GM12878 (cell line): Measurements from ENCODE around the gene STAT4.

ENCODE experiments used
- ATF3 ChIP-seq: IDR thresholded peaks from 2 replicates; pipeline ENCODE4 v1.6.1; 2011; ENCODE audit warnings: low read depth, mild to moderate bottlenecking, low read length, moderate library complexity, borderline replicate concordance; ENCODE audit errors: extremely low read depth
- DPF2 ChIP-seq: fragments of 450-650 bp; IDR thresholded peaks from 2 replicates; pipeline ENCODE4 v1.6.1; 2017; ENCODE audit warnings: mild to moderate bottlenecking
- EP300 ChIP-seq, 2 experiments: fragments of 150-350 bp in 1 of 2; IDR thresholded peaks; 2 replicates each; pipeline ENCODE4 v1.6.1; 2011 to 2012; ENCODE audit warnings: low read depth in 2 of 2, low read length in 2 of 2, borderline replicate concordance in 1 of 2, improper control_type of control experiment in 1 of 2, inconsistent platforms in 1 of 2; ENCODE audit not compliant: control insufficient read depth in 1 of 2
- IRF4 ChIP-seq: IDR thresholded peaks from 2 replicates; pipeline ENCODE4 v1.6.1; 2011; ENCODE audit warnings: low read depth, low read length
- NR2C2 ChIP-seq: IDR thresholded peaks from 2 replicates; pipeline ENCODE4 v1.6.1; 2011; ENCODE audit warnings: borderline replicate concordance, low read depth; ENCODE audit not compliant: control insufficient read depth, insufficient read length
- POLR2AphosphoS5 ChIP-seq: IDR thresholded peaks from 2 replicates; pipeline ENCODE4 v1.6.1; 2011; ENCODE audit warnings: mild to moderate bottlenecking, low read length, inconsistent platforms
- SRF ChIP-seq, 2 experiments: IDR thresholded peaks; 2 replicates each; pipeline ENCODE4 v1.6.1; 2011; ENCODE audit warnings: low read depth in 2 of 2, low read length in 2 of 2, mild to moderate bottlenecking in 1 of 2, moderate library complexity in 1 of 2
- TF ChIP-seq, protein P1 (sequence below), 3 experiments: IDR thresholded peaks in 2 of 3; conservative IDR thresholded peaks in 1 of 3; 2 replicates each; pipeline ENCODE4 v1.5.1; 2011; ENCODE audit warnings: low read depth in 3 of 3, low read length in 3 of 3, mild to moderate bottlenecking in 3 of 3, control low read depth in 2 of 3, moderate library complexity in 2 of 3, inconsistent platforms in 1 of 3, mixed read lengths in 1 of 3; ENCODE audit not compliant: control insufficient read depth in 2 of 3, insufficient read depth in 1 of 3; ENCODE audit errors: extremely low read depth in 1 of 3

DNA sequence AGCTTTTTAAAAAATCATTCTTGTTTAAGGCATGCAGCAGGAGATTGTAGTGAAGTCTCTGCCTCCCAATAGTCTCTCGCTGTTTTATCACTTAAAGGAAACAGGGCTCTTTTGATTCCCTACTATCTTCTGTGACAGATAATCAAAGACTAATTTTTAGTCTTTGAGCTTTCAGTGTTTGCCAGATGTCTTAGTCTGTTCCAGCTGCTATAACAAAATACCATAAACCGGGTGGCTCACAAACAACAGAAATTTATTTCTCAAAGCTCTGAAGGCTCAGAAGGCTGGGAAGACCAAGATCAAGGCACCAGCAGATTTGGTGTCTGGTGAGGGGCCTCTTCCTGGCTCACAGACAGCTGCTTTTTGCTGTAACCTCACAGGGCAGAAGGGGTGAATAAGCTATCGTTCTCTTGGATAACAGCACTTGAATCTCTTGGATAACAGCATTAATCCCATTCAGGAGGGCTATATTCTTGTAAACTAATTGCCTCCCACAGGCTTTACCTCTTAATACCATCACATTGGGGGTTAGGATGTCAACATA, 37.8 kb upstream of the STAT4 start:
- TF ChIP-seq IRF4 (no peak), DPF2 (no peak), EP300 (IDR thresholded peaks at IDR 0.05; ENCODE audit: borderline replicate concordance in 1 of 2, control insufficient read depth in 1 of 2, low read depth in 2 of 2, low read length in 2 of 2) (no peak), NR2C2 (no peak), ATF3 (no peak), SRF (IDR thresholded peaks at IDR 0.05; ENCODE audit: low read depth in 2 of 2, low read length in 2 of 2) (no peak), POLR2AphosphoS5 (no peak)
- TF ChIP-seq, protein P1, sequence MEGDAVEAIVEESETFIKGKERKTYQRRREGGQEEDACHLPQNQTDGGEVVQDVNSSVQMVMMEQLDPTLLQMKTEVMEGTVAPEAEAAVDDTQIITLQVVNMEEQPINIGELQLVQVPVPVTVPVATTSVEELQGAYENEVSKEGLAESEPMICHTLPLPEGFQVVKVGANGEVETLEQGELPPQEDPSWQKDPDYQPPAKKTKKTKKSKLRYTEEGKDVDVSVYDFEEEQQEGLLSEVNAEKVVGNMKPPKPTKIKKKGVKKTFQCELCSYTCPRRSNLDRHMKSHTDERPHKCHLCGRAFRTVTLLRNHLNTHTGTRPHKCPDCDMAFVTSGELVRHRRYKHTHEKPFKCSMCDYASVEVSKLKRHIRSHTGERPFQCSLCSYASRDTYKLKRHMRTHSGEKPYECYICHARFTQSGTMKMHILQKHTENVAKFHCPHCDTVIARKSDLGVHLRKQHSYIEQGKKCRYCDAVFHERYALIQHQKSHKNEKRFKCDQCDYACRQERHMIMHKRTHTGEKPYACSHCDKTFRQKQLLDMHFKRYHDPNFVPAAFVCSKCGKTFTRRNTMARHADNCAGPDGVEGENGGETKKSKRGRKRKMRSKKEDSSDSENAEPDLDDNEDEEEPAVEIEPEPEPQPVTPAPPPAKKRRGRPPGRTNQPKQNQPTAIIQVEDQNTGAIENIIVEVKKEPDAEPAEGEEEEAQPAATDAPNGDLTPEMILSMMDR (IDR thresholded peaks at IDR 0.05 in 2 of 3, conservative IDR thresholded peaks at IDR 0.05 in 1 of 3; ENCODE audit: control insufficient read depth in 2 of 3, extremely low read depth in 1 of 3, insufficient read depth in 1 of 3, low read depth in 3 of 3, low read length in 3 of 3) = no peak
